Spleen (tissue), 11 donors: ENCODE results near the gene CCDC81. TPM values are rescaled to one million over a fixed set of nuclear protein-coding genes. Genes with fewer than 3 reads are reported as not detected.

ENCODE experiments used
- DNase-seq: peaks from one replicate; pipeline ENCODE4 v3.0.0-alpha.2; 2020
- H3K27ac ChIP-seq, 8 donors: fragments of 200-600 bp; sonication (generic) in 7 of 8; 1 replicate in 4 of 8; 2 replicates in 4 of 8; pipeline versions ENCODE4 v1.5.0 to v1.8.0; 2016 to 2021; ENCODE audit warnings: inconsistent platforms in 4 of 8, mild to moderate bottlenecking in 4 of 8, moderate library complexity in 1 of 8
- H3K27me3 ChIP-seq, 7 donors: fragments of 200-600 bp; sonication (generic) in 6 of 7; replicated peaks in 1 of 7; 1 replicate in 4 of 7; 2 replicates in 3 of 7; pipeline versions ENCODE4 v1.5.0 to v1.8.0; 2016 to 2021; ENCODE audit warnings: inconsistent platforms in 3 of 7, mild to moderate bottlenecking in 1 of 7
- H3K36me3 ChIP-seq, 6 donors: fragments of 200-600 bp; sonication (generic) in 5 of 6; 1 replicate in 4 of 6; 2 replicates in 2 of 6; pipeline versions ENCODE4 v1.5.0 to v1.8.0; 2016 to 2021; ENCODE audit warnings: inconsistent platforms in 2 of 6
- H3K4me1 ChIP-seq, 6 donors: fragments of 200-600 bp; sonication (generic) in 5 of 6; 1 replicate in 3 of 6; 2 replicates in 3 of 6; pipeline versions ENCODE4 v1.5.0 to v1.8.0; 2016 to 2021; ENCODE audit warnings: inconsistent platforms in 3 of 6
- H3K4me3 ChIP-seq, 8 donors: fragments of 200-600 bp; sonication (generic) in 7 of 8; 1 replicate in 4 of 8; 2 replicates in 4 of 8; pipeline versions ENCODE4 v1.5.0 to v1.8.0; 2016 to 2021; ENCODE audit warnings: inconsistent platforms in 4 of 8, mild to moderate bottlenecking in 4 of 8, moderate library complexity in 2 of 8
- H3K9me3 ChIP-seq, 8 donors: fragments of 200-600 bp; sonication (generic) in 7 of 8; 1 replicate in 4 of 8; 2 replicates in 4 of 8; pipeline versions ENCODE4 v1.5.0 to v1.8.0; 2016 to 2021; ENCODE audit warnings: inconsistent platforms in 4 of 8
- POLR2A ChIP-seq, 3 donors: fragments of 450-650 bp; IDR thresholded peaks; one replicate each; pipeline ENCODE4 v1.5.1; 2017; ENCODE audit warnings: antibody characterized with exemption in 3 of 3, mild to moderate bottlenecking in 1 of 3
- POLR2AphosphoS5 ChIP-seq, 3 donors: sonication (generic); formaldehyde crosslinking; IDR thresholded peaks; one replicate each; pipeline ENCODE4 v1.5.1; 2017; ENCODE audit warnings: antibody characterized with exemption in 3 of 3
- WGBS, 5 donors: extraction: QIAGEN DNeasy Blood & Tissue Kit in 3 of 5; methylation state at CpG; one replicate each; pipeline versions ENCODE4 v1.1.5 to v1.1.7; 2013 to 2018; 5-methylcytosine and 5-hydroxymethylcytosine counted together
- intact Hi-C: fragments of 100-400 bp; cut with DNase I; formaldehyde crosslinking; loops from one replicate; pipeline ENCODE4 v1.15.0; 2023; ENCODE audit warnings: low total_unique reads
- polyA plus RNA-seq, 3 donors: library from polyadenylated mRNA; stranded (reverse); fragments of 200-250 nt; gene quantifications; one replicate each; pipeline ENCODE4 v1.2.1, GENCODE V29; 2013
- total RNA-seq, 7 donors: library from RNA; depleted of rRNA in 3 of 7; stranded (reverse); fragments of >200 nt in 3 of 7; fragmentation: NEBNext Ultra II Directional in 4 of 7; extraction: Animal tissue kit (Norgen Biotek cat#: 25700) in 4 of 7; gene quantifications; one replicate each; pipeline versions ENCODE4 v1.1.0 to v1.2.1, GENCODE V29; 2016 to 2021
- TF ChIP-seq, protein P1 (sequence below), 11 experiments: fragments of 200-600 bp in 7 of 11; fragments of 450-650 bp in 4 of 11; sonication (generic) in 4 of 11; IDR thresholded peaks in 8 of 11; conservative IDR thresholded peaks in 3 of 11; 1 replicate in 7 of 11; 2 replicates in 4 of 11; pipeline versions ENCODE4 v1.4.0 to v1.8.0; 2016 to 2021; ENCODE audit warnings: antibody characterized with exemption in 11 of 11, inconsistent platforms in 4 of 11, mild to moderate bottlenecking in 1 of 11
- donor health status: healthy with polysubstance abuse.
- donor health status: DM: no; HTN: no; CAD: no; lungs with moderate emphysema.
- donor health status: DM: no; HTN: no; CAD: no.
- donor health status: Bipolar disorder and iron deficiency.
- donor health status: healthy.
- donor health status: DM: no; HTN: no; CAD: no.
- donor health status: DM: yes; HTN: yes; CAD: no.

CCDC81 gene
- total and polyA plus RNA-seq, 10 donors = 0.46 to 3.2 (median 0.83) TPM; not detected in 1

DNA sequence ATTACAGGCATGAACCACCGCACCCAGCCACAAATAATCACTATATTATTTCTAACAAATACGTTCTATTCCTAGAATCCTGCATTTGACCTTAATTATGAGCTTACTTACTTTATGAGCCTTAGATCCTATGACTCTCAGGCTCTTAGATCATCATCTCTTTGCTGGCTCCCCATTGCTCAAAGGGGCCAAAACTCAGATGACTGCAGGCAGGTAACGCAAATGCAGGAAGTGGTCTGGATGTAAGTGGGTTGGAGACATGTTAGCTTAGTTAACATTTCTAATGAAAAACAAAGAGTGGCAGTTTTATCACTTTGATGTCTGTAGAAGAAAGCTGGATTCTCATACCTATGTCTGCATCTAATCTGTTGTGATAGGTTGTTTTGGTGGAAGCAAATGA, 23.4 kb downstream of the CCDC81 start:
- intact Hi-C loops = no loop called here
- Histone ChIP-seq H3K4me3 (no peak overlapping the region), H3K27ac (no peak overlapping the region), H3K4me1 (peaks cover 0 to 4% (median 0%) of the 10 kb centered on the region in 6 donors), H3K9me3 (no peaks in the 10 kb centered on the region), H3K27me3 (no peaks in the 10 kb centered on the region), H3K36me3 (no peaks in the 10 kb centered on the region)
- WGBS, 5 donors = 87 to 90% (median 90%) methylated on average over 3 of the region's 3 CpGs
- TF ChIP-seq, protein P1, sequence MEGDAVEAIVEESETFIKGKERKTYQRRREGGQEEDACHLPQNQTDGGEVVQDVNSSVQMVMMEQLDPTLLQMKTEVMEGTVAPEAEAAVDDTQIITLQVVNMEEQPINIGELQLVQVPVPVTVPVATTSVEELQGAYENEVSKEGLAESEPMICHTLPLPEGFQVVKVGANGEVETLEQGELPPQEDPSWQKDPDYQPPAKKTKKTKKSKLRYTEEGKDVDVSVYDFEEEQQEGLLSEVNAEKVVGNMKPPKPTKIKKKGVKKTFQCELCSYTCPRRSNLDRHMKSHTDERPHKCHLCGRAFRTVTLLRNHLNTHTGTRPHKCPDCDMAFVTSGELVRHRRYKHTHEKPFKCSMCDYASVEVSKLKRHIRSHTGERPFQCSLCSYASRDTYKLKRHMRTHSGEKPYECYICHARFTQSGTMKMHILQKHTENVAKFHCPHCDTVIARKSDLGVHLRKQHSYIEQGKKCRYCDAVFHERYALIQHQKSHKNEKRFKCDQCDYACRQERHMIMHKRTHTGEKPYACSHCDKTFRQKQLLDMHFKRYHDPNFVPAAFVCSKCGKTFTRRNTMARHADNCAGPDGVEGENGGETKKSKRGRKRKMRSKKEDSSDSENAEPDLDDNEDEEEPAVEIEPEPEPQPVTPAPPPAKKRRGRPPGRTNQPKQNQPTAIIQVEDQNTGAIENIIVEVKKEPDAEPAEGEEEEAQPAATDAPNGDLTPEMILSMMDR (IDR thresholded peaks at IDR 0.05 in 8 of 11, conservative IDR thresholded peaks at IDR 0.05 in 3 of 11) = no peak
- TF ChIP-seq POLR2A (IDR thresholded peaks at IDR 0.05) (no peak), POLR2AphosphoS5 (IDR thresholded peaks at IDR 0.05) (no peak)
- DNase-seq = no peak

DNA sequence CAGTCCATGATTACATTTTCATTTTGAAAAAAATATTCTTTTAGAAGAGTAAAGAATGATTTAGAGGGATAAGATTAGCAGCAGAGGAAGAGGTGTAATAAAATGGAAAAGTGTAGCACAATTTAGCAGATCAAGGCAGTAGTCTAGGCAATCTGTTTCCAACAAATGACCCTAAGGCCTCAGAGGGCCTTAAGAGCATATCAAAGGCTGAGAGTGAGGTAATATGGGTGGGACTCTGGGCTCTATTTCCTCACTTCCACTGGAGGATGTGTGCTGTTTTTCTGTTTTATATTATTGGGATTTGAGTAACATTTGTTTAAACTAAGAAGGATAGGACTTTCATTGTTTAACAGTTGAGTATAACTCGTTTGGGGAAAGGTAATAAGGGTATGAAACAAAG, 28.8 kb downstream of the CCDC81 start:
- Histone ChIP-seq H3K4me1 (no peaks in the 10 kb centered on the region), H3K27me3 (no peaks in the 10 kb centered on the region), H3K9me3 (no peaks in the 10 kb centered on the region), H3K27ac (no peak overlapping the region), H3K4me3 (no peak overlapping the region), H3K36me3 (no peaks in the 10 kb centered on the region)
- 69 to 90% (median 71%) methylated on average over 1 of the region's 1 CpG for WGBS, 5 donors
- no peak for DNase-seq
- TF ChIP-seq POLR2AphosphoS5 (IDR thresholded peaks at IDR 0.05) (no peak), POLR2A (IDR thresholded peaks at IDR 0.05) (no peak)
- TF ChIP-seq, protein P1 (IDR thresholded peaks at IDR 0.05 in 8 of 11, conservative IDR thresholded peaks at IDR 0.05 in 3 of 11) = no peak
- intact Hi-C loops = no loop called here

DNA sequence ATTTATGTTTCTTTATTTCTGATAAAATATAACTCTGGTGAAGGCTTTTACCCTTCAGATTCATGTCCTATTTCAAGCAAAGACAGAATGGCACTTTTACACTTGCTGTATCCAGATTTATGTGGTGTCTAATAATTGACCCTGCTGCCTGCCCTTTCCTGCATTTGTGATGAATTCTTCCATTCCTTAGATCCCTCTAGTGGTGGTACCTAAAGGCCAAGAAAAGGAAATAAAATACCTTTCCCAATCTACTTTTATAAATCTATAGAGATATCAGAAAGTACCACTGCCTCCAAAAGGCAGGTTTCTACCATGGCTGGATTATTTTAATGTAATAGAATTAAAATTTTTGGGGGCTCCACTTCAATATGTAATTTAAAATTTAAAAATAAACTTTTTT, 34.2 kb downstream of the CCDC81 start:
- no peaks in the 10 kb centered on the region for H3K36me3 ChIP-seq
- H3K4me1 ChIP-seq = no peaks in the 10 kb centered on the region
- no peaks in the 10 kb centered on the region for H3K27me3 ChIP-seq
- H3K9me3 ChIP-seq = no peaks in the 10 kb centered on the region
- TF ChIP-seq POLR2A (IDR thresholded peaks at IDR 0.05) = no peak
- TF ChIP-seq, protein P1 (IDR thresholded peaks at IDR 0.05 in 8 of 11, conservative IDR thresholded peaks at IDR 0.05 in 3 of 11) = no peak
- no peak for TF ChIP-seq POLR2AphosphoS5 (IDR thresholded peaks at IDR 0.05)
- H3K27ac ChIP-seq = no peak overlapping the region
- no peak overlapping the region for H3K4me3 ChIP-seq
- DNase-seq = no peak
- intact Hi-C loops = no loop called here

DNA sequence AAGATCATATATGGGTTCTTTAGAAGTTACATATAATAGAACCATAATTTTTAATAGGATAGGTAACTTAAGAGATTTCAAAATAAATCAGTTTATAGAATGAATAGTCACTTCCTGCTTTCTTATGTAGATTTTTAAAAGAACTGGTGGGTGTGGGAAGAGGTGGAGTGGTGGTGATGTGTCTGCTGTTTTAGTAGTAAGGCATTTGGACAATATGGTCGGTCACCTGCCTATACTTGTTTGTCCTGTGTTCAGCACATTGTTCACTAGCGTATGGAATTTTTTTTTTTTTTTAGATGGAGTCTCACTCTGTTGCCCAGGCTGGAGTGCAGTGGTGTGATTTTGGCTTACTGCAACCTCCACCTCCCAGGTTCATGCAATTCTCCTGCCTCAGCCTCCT, 39.3 kb downstream of the CCDC81 start:
- intact Hi-C loops = no loop called here

More for the DNA sequence above, 39.3 kb downstream of the CCDC81 start:
- DNase-seq = no peak
- Histone ChIP-seq H3K36me3 (no peaks in the 10 kb centered on the region), H3K27me3 (no peaks in the 10 kb centered on the region), H3K4me1 (no peaks in the 10 kb centered on the region), H3K27ac (no peak overlapping the region), H3K9me3 (no peaks in the 10 kb centered on the region), H3K4me3 (no peak overlapping the region)
- WGBS, 5 donors = 94 to 99% (median 95%) methylated on average over 2 of the region's 2 CpGs
- no peak for TF ChIP-seq POLR2A (IDR thresholded peaks at IDR 0.05)
- TF ChIP-seq, protein P1 (IDR thresholded peaks at IDR 0.05 in 8 of 11, conservative IDR thresholded peaks at IDR 0.05 in 3 of 11) = no peak
- no peak for TF ChIP-seq POLR2AphosphoS5 (IDR thresholded peaks at IDR 0.05)
